ENCODE measurements around the gene CRTAC1.

The CRTAC1 gene

DNA sequence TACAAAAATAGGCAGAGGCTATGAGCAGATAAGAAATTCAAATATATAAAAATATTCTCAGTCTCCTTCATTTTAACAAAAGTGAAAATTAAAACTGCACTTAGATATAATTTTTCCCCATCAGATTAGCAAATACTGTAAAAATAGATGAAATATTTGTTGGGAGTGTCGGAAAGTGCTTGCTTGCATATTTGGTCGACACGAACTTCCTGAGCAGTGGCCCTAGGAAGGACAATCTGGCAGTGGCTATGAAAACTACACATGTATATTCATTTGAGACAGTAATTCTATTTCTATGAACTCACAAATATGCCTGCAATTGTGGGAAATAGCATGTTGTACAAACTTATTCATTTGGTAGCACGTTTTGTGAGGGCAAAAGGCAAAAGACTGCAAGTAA is 99.4 kb downstream of the CRTAC1 start:
- TF ChIP-seq CTCF (IDR thresholded peaks at IDR 0.05), result no peak
- peaks cover 37% of the 10 kb centered on the region for H3K27me3 Mint-ChIP-seq (ENCODE audit: low read depth, poor library complexity)
- DNase-seq, result no peak
- H3K36me3 Mint-ChIP-seq (ENCODE audit: low read depth), result no peaks in the 10 kb centered on the region
- H3K27ac Mint-ChIP-seq, result no peak overlapping the region
- H3K4me1 Mint-ChIP-seq, result no peaks in the 10 kb centered on the region
- no peak overlapping the region for H3K4me3 Mint-ChIP-seq
- no peaks in the 10 kb centered on the region for H3K9me3 Mint-ChIP-seq

DNA sequence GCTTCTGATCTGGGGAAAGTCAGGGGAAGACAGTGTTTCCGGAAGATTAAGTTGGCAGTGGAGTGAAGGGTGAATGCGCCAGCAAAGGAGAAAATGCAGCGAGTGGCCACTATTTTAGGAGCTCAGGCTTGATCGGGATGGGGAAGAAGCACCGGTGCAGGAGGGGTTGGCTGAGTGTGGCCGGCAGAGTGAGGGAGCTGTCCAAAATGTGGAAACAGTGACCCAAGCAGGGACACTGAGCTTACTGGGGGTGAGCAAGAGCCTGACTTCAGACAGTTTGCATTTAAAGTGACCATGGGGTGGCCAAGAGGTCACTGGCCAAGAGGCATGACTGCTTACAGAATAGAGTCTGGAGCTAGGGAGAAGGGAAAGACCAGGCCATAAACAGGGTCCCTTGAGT is 101.5 kb downstream of the CRTAC1 start:
- no peaks in the 10 kb centered on the region for H3K4me1 Mint-ChIP-seq
- no peak for DNase-seq
- no peak overlapping the region for H3K4me3 Mint-ChIP-seq
- no peak overlapping the region for H3K27ac Mint-ChIP-seq
- no peaks in the 10 kb centered on the region for H3K36me3 Mint-ChIP-seq (ENCODE audit: low read depth)
- no peaks in the 10 kb centered on the region for H3K9me3 Mint-ChIP-seq
- TF ChIP-seq CTCF (IDR thresholded peaks at IDR 0.05), result no peak
- peaks cover 40% of the 10 kb centered on the region for H3K27me3 Mint-ChIP-seq (ENCODE audit: low read depth, poor library complexity)

DNA sequence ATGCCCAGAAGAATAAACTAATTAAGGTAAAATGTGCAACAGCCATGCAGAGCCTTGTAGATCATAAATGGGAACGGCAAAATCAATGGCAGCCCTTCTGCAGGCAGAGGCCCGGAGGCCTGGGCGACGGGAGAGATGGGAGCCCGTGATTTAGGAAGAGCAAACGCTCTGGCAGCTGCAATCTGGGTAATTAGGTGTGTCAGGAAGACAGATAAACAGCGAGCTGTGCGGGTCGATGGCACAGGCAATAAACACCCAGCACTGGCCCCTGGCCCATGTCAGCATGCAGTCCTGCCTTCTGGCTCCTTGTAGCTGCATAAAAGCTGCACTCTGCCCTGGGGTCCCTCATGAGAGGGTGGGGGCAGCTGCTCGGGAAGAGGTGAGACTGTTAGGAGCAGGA is 102.8 kb downstream of the CRTAC1 start:
- Mint-ChIP-seq H3K4me1 (no peaks in the 10 kb centered on the region), H3K27me3 (ENCODE audit: low read depth, poor library complexity) (peaks cover 45% of the 10 kb centered on the region), H3K4me3 (no peak overlapping the region), H3K27ac (no peak overlapping the region), H3K36me3 (ENCODE audit: low read depth) (no peaks in the 10 kb centered on the region), H3K9me3 (no peaks in the 10 kb centered on the region)
- TF ChIP-seq CTCF (IDR thresholded peaks at IDR 0.05), result no peak
- DNase-seq, result no peak

DNA sequence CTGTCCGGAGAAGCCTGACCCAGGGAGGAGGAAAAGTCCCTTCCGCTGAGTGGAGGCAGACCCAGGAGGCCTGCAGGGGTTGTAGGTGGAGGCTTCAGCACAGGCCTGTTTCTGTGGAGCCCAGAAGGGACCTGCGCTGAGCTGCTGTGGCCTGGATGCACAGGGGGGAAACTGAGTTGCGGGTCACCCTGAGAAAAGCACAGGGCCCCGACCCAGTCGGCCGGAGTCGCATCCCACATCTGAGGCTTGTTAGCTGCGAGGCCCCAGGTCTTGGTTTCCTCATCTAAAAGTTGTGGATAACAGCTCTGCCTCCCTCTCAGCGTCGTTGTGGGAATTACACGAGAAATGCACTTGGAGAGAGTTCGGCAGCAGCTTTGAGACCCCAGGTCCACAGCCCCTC is 104.4 kb downstream of the CRTAC1 start:
- DNase-seq, result no peak
- Mint-ChIP-seq H3K27me3 (ENCODE audit: low read depth, poor library complexity) (peaks cover 45% of the 10 kb centered on the region), H3K36me3 (ENCODE audit: low read depth) (no peaks in the 10 kb centered on the region), H3K9me3 (no peaks in the 10 kb centered on the region), H3K27ac (no peak overlapping the region), H3K4me1 (no peaks in the 10 kb centered on the region), H3K4me3 (no peak overlapping the region)
- no peak for TF ChIP-seq CTCF (IDR thresholded peaks at IDR 0.05)

DNA sequence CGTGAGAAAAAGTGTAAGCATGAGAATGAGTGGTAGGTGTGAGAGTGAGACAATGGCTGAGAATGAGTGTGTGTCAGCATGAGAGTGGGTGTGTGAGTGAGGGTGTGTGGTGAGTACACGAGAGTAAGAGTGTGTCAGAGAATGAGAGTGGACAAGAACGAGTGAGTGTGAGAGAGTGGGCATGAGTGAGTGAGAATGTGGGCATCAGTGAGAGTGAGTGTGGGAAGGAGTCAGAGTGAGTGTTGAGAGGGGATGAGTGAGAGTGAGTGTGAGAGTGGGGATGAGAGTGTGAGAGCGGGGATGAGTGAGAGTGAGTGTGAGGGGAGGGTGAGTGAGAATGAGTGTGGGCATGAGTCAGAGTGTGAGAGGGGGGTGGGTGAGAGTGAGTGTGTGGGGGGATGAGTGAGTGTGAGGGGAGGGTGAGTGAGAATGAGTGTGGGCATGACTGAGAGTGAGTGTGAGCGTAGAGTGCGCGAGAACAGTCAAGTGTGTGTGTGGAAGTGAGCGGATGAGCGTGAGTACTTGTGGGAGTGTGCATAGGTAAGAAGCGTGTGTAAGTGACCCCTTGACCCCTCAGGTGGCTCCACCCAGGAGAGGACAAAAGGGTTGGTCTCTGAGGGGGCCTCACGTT is 105.0 kb downstream of the CRTAC1 start:
- Mint-ChIP-seq H3K27ac (no peak overlapping the region), H3K4me3 (no peak overlapping the region), H3K4me1 (no peaks in the 10 kb centered on the region), H3K9me3 (no peaks in the 10 kb centered on the region), H3K27me3 (ENCODE audit: low read depth, poor library complexity) (peaks cover 49% of the 10 kb centered on the region), H3K36me3 (ENCODE audit: low read depth) (no peaks in the 10 kb centered on the region)
- no peak for DNase-seq
- TF ChIP-seq CTCF (IDR thresholded peaks at IDR 0.05), result no peak

GRCh38 chr10:97924678-97925077 is 105.7 kb downstream of the CRTAC1 start:
- H3K27ac Mint-ChIP-seq, result no peak overlapping the region
- no peaks in the 10 kb centered on the region for H3K9me3 Mint-ChIP-seq
- no peak overlapping the region for H3K4me3 Mint-ChIP-seq
- no peak for TF ChIP-seq CTCF (IDR thresholded peaks at IDR 0.05)
- no peak for DNase-seq
- H3K27me3 Mint-ChIP-seq (ENCODE audit: low read depth, poor library complexity), result peaks cover 44% of the 10 kb centered on the region
- H3K4me1 Mint-ChIP-seq, result no peaks in the 10 kb centered on the region
- H3K36me3 Mint-ChIP-seq (ENCODE audit: low read depth), result no peaks in the 10 kb centered on the region
